Right cardiac atrium (tissue), 5 donors: Measurements from ENCODE around the gene RSAD1. TPM values are rescaled to one million over a fixed set of nuclear protein-coding genes. Genes with fewer than 3 reads are reported as not detected.

Experiments used
- ATAC-seq, 2 donors: fragments of 200-7000 bp; cut with Tn5 transposase; one replicate each; pipeline versions ENCODE4 v1.8.0 to v1.9.1; 2020; ENCODE audit warnings: moderate library complexity in 2 of 2, mild to moderate bottlenecking in 1 of 2
- DNase-seq, 3 donors: peaks; one replicate each; pipeline ENCODE4 v3.0.0-alpha.2; 2020
- H3K27ac ChIP-seq: one replicate; pipeline ENCODE4 v1.5.1; 2013; ENCODE audit warnings: mild to moderate bottlenecking, low read length, control low read depth, moderate library complexity
- H3K27me3 ChIP-seq: one replicate; pipeline ENCODE4 v1.6.1; 2013; ENCODE audit not compliant: control insufficient read depth, insufficient read depth
- H3K4me1 ChIP-seq: one replicate; pipeline ENCODE4 v1.6.1; 2013; ENCODE audit warnings: low read length; ENCODE audit not compliant: control insufficient read depth, insufficient read depth
- H3K4me3 ChIP-seq: one replicate; pipeline ENCODE4 v1.5.1; 2013; ENCODE audit warnings: low read length, control low read depth
- H3K9me3 ChIP-seq: one replicate; pipeline ENCODE4 v1.6.1; 2013; ENCODE audit warnings: low read length; ENCODE audit not compliant: control insufficient read depth
- WGBS: extraction: QIAGEN DNeasy Blood & Tissue Kit; methylation state at CpG from one replicate; pipeline ENCODE4 v1.1.7; 2013; 5-methylcytosine and 5-hydroxymethylcytosine counted together
- intact Hi-C, 4 donors: fragments of 100-400 bp; cut with DNase I; formaldehyde crosslinking; loops; one replicate each; pipeline versions ENCODE4 v1.11.0 to v1.14.0; 2022 to 2023
- polyA plus RNA-seq: library from polyadenylated mRNA; stranded (reverse); fragments of 200-250 nt; gene quantifications from one replicate; pipeline ENCODE4 v1.2.3, GENCODE V29; 2013
- total RNA-seq, 4 donors: library from RNA; stranded (reverse); fragmentation: NEBNext Ultra II Directional; extraction: Animal tissue kit (Norgen Biotek cat#: 25700); gene quantifications; one replicate each; pipeline ENCODE4 v1.2.1, GENCODE V29; 2021
- donor health status: healthy with polysubstance abuse.
- donor health status: DM: no; HTN: yes; CAD: no.
- donor health status: DM: no; HTN: no; CAD: no.
- donor health status: DM: no; HTN: yes; CAD: no; lungs with severe emphysema.
- donor health status: DM: yes; HTN: yes; CAD: no.

Gene RSAD1
- total and polyA plus RNA-seq, 5 donors, result 23.9 to 38.5 (median 28.8) TPM

DNA sequence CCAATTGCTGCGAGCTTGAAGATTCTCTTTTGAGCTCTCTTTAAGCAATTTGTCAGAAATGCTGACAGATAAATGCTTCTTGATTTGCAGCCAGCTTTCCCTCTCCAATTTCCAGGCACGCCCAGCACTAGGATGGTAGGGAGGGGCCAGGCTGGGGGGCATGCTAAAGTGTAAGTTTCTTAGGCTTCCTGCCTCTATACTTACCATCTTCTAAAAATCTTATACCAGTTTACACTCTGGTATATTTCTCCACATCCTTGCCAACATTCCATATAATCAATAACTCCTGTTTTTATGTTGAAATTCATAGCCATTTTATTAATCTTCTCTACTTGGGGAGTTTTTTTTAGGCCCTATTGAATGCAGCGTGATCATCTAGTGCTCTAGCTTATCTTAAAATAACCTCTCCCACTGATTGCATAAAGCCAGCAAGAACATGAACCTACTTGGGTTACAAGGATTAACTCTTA, 35.1 kb upstream of the RSAD1 start:
- ATAC-seq, result peak; percentile 68 to 82
- Histone ChIP-seq H3K9me3 (no peaks in the 10 kb centered on the region), H3K4me1 (peaks cover 6% of the 10 kb centered on the region), H3K4me3 (no peak overlapping the region), H3K27me3 (no peaks in the 10 kb centered on the region), H3K27ac (peak overlapping the region; percentile 49)
- 20% methylated on average over 3 of the region's 3 CpGs for WGBS
- intact Hi-C loops, result no loop called here
- DNase-seq, result peak in 2 of 3 donors; percentile 49 to 74

DNA sequence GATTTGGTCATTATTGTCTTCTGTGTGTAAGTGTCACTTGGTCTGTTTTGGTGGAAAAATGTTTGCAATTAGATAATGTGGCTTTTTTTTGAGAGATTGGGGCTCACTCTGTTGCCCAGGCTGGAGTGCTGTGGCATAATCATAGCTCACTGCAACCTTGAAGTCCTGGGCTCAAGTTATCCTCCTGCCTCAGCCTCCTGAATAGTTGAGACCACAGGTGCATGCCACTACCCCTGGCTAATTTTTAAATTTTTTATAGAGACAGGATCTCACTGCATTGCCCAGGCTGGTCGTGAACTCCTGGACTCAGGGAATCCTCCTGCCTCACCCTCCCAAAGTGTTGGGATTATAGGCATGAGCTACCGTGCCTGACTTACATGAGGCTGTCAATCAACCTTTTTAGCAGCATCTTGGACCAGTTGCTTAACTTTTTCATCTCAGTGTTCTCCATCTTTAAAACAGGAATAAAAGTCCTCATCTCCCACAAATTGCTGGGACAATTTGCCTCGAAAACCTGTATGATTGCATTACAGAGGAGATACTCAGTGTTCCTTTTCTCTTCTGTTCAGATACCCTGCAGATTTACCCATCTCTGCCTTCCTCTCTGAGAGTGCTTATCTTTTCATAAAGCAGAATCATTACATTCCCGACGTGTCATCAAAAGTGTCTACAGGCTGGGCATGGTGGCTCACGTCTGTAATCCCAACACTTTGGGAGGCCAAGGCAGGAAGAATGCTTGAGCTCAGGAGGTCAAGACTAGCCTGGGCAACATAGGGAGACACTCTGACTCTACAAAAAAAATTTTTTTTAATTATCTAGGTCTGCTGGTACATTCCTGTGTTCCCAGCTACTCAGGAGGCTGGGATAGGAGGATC, 33.6 kb upstream of the RSAD1 start:
- 78% methylated on average over 6 of the region's 6 CpGs for WGBS
- Histone ChIP-seq H3K4me3 (no peak overlapping the region), H3K27me3 (no peaks in the 10 kb centered on the region), H3K27ac (no peak overlapping the region), H3K4me1 (peaks cover 6% of the 10 kb centered on the region), H3K9me3 (no peaks in the 10 kb centered on the region)
- DNase-seq, result no peak
- intact Hi-C loops, result no loop called here
- no peak for ATAC-seq

DNA sequence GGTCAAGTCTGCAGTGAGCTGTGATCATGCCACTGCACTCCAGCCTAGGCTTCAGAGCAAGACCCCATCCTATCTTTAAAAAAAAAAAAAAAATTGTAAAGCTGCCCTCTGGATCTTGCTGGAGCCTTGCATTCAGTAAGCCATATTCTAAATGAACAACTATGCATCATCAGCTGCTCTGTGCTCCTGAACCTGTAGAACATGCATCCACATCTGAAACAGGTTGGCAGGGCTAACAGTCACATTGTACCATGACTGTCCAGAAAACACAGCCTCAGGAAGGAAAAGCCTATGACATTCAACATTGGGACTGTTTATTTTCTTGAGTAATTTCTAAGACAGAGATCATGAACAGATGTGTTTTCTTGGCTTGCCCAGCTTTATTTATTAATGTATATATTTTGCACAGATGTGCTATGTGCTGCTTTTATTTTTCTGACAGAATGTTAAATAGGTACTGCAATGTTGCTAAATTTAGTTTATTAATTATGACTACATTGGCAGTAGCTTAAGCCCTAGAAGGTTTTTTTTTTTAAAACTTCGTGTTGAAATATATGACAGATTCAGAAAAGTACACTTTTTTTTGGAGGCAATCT, 32.8 kb upstream of the RSAD1 start:
- DNase-seq, result no peak
- peaks cover under 1% of the 10 kb centered on the region for H3K4me1 ChIP-seq
- H3K4me3 ChIP-seq, result no peak overlapping the region
- H3K27ac ChIP-seq, result no peak overlapping the region
- ATAC-seq, result no peak
- intact Hi-C loops, result no loop called here
- WGBS, result 30% methylated on average over 1 of the region's 1 CpG
- no peaks in the 10 kb centered on the region for H3K27me3 ChIP-seq
- H3K9me3 ChIP-seq, result no peaks in the 10 kb centered on the region

DNA sequence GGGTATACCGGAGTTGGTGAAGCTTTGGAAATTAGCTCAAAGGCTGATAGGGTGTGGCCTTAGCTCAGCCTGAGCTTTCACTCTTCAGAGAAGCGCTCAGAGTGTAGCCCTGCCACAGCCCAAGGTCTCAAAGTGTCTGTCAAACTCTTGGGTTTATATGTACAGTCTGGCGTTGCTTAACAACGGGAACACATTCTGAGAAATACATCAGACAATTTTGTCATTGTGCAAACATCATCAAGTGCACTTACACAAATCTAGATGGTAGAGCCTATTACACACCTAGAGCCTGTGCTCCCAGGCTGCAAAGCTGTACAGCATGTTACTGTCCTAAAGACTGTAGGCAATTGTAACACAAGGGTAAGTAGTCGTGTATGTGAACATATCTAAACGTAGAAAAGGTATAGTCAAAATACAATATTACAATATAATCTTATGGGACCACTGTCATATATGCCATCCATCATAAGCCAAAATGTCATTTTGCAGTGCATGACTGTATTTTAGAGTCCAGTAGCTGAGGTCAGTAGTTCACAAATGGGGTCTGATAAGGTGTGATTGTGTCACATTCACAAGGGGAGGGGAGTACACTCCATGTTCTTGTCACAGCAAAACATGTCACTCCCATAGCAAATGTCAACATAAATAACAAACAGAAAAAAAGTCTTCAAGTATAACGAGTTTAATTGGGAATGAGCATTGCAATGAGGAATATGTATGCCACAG, 30.6 kb upstream of the RSAD1 start:
- H3K27me3 ChIP-seq, result no peaks in the 10 kb centered on the region
- no peaks in the 10 kb centered on the region for H3K4me1 ChIP-seq
- no peak overlapping the region for H3K27ac ChIP-seq
- ATAC-seq, result peak; percentile 58 to 76
- DNase-seq, result no peak
- WGBS, result 69% methylated on average over 7 of the region's 7 CpGs
- no peaks in the 10 kb centered on the region for H3K9me3 ChIP-seq
- H3K4me3 ChIP-seq, result no peak overlapping the region
- intact Hi-C loops, result no loop called here

DNA sequence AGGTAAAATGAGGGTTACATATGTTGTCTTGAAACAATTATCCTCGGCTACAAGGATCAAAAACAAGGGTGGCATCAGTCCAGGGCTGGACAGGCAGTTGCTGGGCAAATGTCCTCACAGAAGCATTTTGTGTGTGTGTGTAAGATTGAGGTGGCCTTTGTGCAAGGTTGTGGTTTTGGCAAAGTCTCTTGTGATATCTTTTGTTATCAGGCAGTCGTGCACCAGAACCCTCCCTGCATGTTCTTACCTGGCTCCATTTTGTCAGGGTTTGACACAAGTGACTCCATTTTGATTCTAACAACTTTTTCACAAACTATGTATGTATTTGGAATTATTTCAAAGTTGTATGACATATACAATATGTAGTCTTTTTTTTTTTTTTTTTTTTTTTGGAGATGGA, 30.0 kb upstream of the RSAD1 start:
- no peaks in the 10 kb centered on the region for H3K9me3 ChIP-seq
- no peak for DNase-seq
- 47% methylated on average over 2 of the region's 2 CpGs for WGBS
- no peak overlapping the region for H3K27ac ChIP-seq
- intact Hi-C loops, result no loop called here
- H3K27me3 ChIP-seq, result no peaks in the 10 kb centered on the region
- ATAC-seq, result no peak
- no peak overlapping the region for H3K4me3 ChIP-seq
- no peaks in the 10 kb centered on the region for H3K4me1 ChIP-seq

DNA sequence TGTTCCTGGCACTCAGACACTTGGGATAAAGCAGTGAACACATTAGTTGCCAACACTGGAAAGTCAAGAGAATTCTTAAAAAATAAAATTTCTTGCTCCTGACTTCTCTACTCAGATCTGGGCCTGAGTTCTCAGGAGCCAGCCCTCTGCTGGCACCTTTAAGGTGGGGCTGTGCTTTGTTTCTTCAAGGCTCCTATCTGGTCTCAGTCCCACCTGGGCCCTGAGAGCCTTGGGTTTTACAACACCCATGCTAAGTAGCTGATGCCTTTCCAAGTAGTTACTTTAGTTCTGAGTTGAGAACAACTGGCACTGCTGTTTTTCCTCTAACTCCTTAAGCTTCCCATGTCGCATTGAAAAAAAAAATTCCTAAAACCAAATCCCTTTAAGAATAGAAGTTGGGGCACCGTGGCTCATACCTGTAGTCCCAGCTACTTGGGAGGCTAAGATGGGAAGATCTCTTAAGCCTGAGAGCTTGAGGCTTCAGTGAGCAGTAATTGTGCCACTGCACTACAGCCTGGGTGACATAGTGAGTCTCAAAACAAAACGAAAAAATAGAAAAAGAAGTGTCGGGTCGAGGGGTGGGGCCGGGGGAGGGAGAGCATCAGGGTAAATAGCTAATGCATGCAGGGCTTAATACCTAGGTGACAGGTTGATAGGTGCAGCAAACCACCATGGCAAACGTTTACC, 26.6 kb upstream of the RSAD1 start:
- Histone ChIP-seq H3K4me1 (no peaks in the 10 kb centered on the region), H3K27me3 (no peaks in the 10 kb centered on the region), H3K27ac (no peak overlapping the region), H3K9me3 (no peaks in the 10 kb centered on the region), H3K4me3 (no peak overlapping the region)
- 71% methylated on average over 7 of the region's 7 CpGs for WGBS
- ATAC-seq (no peak), DNase-seq (no peak)
- intact Hi-C loops, result no loop called here

DNA sequence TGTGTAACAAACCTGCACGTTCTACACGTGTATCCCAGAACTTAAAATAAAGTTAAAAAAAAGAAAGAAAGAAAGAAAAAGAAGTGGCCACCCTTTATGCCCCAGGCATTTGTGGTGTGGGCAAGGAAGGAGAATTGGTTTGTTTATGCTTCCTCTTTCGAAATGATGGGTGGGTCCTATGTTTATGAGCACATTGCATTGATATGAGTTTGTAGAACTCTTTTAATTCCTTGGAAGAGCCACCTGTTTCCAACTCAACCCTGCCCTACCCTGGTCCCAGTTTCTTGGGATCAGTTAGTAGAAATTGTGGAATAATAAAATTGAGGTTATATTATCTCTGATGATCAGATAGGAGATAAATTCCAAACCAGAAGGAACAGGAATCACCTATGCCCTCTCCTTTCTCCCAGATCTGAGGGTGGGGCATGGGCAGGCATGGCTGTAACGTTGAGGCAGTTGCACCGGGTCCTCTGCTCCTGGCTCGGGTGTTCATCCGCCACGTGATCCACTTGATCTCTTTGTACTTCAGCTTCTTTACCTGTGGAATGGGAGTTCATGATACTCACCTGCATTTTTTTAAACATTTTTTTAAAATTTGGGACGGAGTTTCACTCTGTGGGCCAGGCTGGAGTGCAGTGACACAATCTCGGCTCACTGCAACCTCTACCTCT, 25.9 kb upstream of the RSAD1 start:
- H3K9me3 ChIP-seq, result no peaks in the 10 kb centered on the region
- intact Hi-C loops, result no loop called here
- 85% methylated on average over 10 of the region's 10 CpGs for WGBS
- no peaks in the 10 kb centered on the region for H3K4me1 ChIP-seq
- no peaks in the 10 kb centered on the region for H3K27me3 ChIP-seq
- H3K27ac ChIP-seq, result no peak overlapping the region
- DNase-seq, result no peak
- ATAC-seq, result no peak
- H3K4me3 ChIP-seq, result no peak overlapping the region

DNA sequence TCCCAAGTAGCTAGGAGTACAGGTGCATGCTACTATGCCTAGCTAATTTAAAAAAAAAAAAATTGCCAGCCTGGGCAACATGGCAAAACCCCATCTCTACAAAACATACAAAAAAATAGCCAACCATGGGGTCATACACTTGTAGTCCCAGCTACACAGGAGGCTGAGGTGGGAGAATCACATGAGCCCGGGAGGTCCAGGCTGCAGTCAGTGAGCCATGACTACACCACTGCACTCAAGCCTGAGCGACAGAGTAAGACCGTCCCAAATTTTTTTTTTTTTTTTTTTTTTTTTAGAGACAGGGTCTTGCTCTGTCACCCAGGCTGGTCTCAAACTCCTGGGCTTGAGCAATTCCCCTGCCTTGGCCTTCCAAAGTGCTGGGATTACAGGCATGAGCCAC, 24.8 kb upstream of the RSAD1 start:
- H3K9me3 ChIP-seq, result no peaks in the 10 kb centered on the region
- DNase-seq (no peak), ATAC-seq (no peak)
- peaks cover under 1% of the 10 kb centered on the region for H3K4me1 ChIP-seq
- intact Hi-C loops, result no loop called here
- H3K27me3 ChIP-seq, result no peaks in the 10 kb centered on the region
- WGBS, result 89% methylated on average over 3 of the region's 3 CpGs
- no peak overlapping the region for H3K27ac ChIP-seq
- H3K4me3 ChIP-seq, result no peak overlapping the region

DNA sequence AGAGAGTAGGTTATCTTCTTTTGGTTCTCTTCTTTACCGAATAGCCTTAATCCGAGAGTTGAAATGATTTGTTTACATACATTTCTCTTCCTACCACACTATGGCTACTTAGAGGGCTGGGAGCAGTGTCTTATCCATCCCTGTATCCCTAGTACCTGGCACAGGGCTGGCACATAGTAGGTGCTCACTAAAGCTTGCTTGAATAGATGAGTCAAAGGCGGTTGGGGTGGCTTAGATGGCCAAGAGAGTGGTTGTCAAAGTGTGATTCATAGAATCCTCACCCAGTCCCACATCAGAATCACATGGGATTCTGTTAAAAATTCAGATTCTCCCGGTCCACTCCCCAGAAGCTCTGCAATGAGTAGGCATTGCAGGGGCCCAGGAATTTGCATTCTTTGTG, 21.0 kb upstream of the RSAD1 start:
- ATAC-seq (no peak), DNase-seq (no peak)
- no peak overlapping the region for H3K27ac ChIP-seq
- no peak overlapping the region for H3K4me3 ChIP-seq
- H3K9me3 ChIP-seq, result no peaks in the 10 kb centered on the region
- no peaks in the 10 kb centered on the region for H3K27me3 ChIP-seq
- 96% methylated on average over 4 of the region's 4 CpGs for WGBS
- peaks cover 1% of the 10 kb centered on the region for H3K4me1 ChIP-seq
- intact Hi-C loops, result no loop called here

DNA sequence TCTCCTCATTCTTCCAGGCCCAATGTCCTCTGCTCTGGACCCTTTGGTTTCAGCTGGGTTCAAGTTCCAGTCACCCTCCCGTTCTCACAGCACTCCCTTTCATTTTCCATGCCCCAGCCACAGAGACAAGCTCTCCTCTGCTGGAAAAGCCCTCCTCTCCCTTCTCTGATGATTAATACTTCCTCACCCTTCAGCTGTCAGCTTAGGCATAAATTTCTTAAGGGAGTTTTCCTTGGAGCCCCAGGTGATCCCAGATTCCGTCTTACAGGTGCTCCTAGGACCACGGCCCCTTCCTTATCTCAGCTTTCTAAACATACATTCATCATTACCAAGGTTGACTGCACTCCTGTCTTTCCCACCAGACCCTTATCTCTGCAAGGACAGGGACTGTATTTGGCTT, 20.4 kb upstream of the RSAD1 start:
- H3K4me3 ChIP-seq, result no peak overlapping the region
- ATAC-seq (no peak), DNase-seq (no peak)
- no peaks in the 10 kb centered on the region for H3K27me3 ChIP-seq
- H3K27ac ChIP-seq, result no peak overlapping the region
- intact Hi-C loops, result no loop called here
- H3K9me3 ChIP-seq, result no peaks in the 10 kb centered on the region
- WGBS, result 63% methylated on average over 3 of the region's 3 CpGs
- peaks cover 1% of the 10 kb centered on the region for H3K4me1 ChIP-seq
